ENCODE data around the gene KLHL26. TPM values are rescaled to one million over a fixed set of nuclear protein-coding genes. Genes with fewer than 3 reads are reported as not detected.
A peak's percentile ranks its signal among the peaks of the same experiment; 100 is the strongest.

The KLHL26 gene
- total RNA-seq, 1 donor from 2014 or later: 52.8 TPM

DNA sequence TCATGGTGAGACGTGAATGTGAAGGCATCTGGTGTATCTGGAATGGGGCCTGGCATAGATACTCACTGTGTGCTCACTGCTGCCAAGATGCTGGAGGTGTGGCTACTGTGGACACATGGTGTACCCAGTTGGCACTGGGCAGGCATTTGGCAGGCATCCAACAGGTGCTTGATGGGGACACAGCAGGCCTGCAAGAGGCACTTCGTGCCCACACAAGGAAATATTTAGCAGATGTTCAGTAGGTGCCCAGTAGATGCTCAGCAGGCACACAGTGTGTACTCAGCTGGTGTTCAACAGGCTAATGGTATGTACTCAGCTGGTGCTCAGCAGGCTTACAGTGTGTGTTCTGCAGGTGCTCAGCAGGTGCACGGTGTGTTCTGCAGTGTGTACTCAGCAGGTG, 60.9 kb downstream of the KLHL26 start:
- intact Hi-C loops (cut with DNase I): no loop called here
- H3K9me3 ChIP-seq: no peaks in the 10 kb centered on the region
- no peaks in the 10 kb centered on the region for H3K36me3 ChIP-seq
- H3K27ac ChIP-seq: no peak overlapping the region
- DNase-seq (ENCODE audit: low spot score in 2 of 2): no peak
- H3K27me3 ChIP-seq: no peaks in the 10 kb centered on the region
- H3K4me3 ChIP-seq: no peak overlapping the region
- peaks cover 7 to 10% of the 10 kb centered on the region in 2 donors for H3K4me1 ChIP-seq
- no peak for TF ChIP-seq CTCF (IDR thresholded peaks at IDR 0.05)

GRCh38 chr19:18698321-18699167, 61.7 kb downstream of the KLHL26 start:
- no peak for DNase-seq (ENCODE audit: low spot score in 2 of 2)
- no peak overlapping the region for H3K27ac ChIP-seq

GRCh38 chr19:18699403-18700054, 62.7 kb downstream of the KLHL26 start:
- intact Hi-C loops (cut with DNase I): no loop called here
- Histone ChIP-seq H3K4me1 (peaks cover 7 to 10% of the 10 kb centered on the region in 2 donors), H3K27me3 (no peaks in the 10 kb centered on the region), H3K36me3 (no peaks in the 10 kb centered on the region), H3K9me3 (no peaks in the 10 kb centered on the region), H3K4me3 (no peak overlapping the region), H3K27ac (peak overlapping the region; percentile 72 to 82)
- no peak for DNase-seq (ENCODE audit: low spot score in 2 of 2)
- TF ChIP-seq CTCF (IDR thresholded peaks at IDR 0.05): no peak

More at GRCh38 chr19:18698321-18699167, 61.7 kb downstream of the KLHL26 start:
- Histone ChIP-seq H3K27me3 (no peaks in the 10 kb centered on the region), H3K4me3 (no peak overlapping the region), H3K9me3 (no peaks in the 10 kb centered on the region), H3K36me3 (no peaks in the 10 kb centered on the region), H3K4me1 (peaks cover 7 to 10% of the 10 kb centered on the region in 2 donors)
- TF ChIP-seq CTCF (IDR thresholded peaks at IDR 0.05): no peak
- intact Hi-C loops (cut with DNase I): no loop called here

GRCh38 chr19:18700501-18701249, 63.8 kb downstream of the KLHL26 start:
- H3K36me3 ChIP-seq: no peaks in the 10 kb centered on the region
- peak in 1 of 2 donors; percentile 85 for DNase-seq (ENCODE audit: low spot score in 2 of 2)

More at GRCh38 chr19:18700501-18701249, 63.8 kb downstream of the KLHL26 start:
- Histone ChIP-seq H3K27ac (peak overlapping the region; percentile 72 to 82), H3K9me3 (no peaks in the 10 kb centered on the region), H3K27me3 (no peaks in the 10 kb centered on the region), H3K4me3 (peak overlapping the region; percentile 45 to 70), H3K4me1 (peaks cover 7 to 10% of the 10 kb centered on the region in 2 donors)
- TF ChIP-seq CTCF (IDR thresholded peaks at IDR 0.05): no peak
- intact Hi-C loops (cut with DNase I): no loop called here

All from ascending aorta (tissue), 2 donors.